Hematopoietic multipotent progenitor cell treated with erythropoietin and hydrocortisone succinate and interleukin-3 and kit ligand, for 15 days (in vitro differentiated cells): ENCODE data around the gene DROSHA.
"Not testable (repeated sequence)": the region's sequence is repeated elsewhere in the genome, so short reads cannot be mapped to it uniquely, and the experiment has no call there.

Experiments used
- DNase-seq: peaks from one replicate; pipeline ENCODE4 v3.0.0-alpha.2; 2015; ENCODE audit warnings: low spot score

DROSHA gene

GRCh38 chr5:31531888-31532547 lies at the start of gene DROSHA, which contains the start of gene C5orf22:
DROSHA (minus strand) TSS chr5:31532093; CDS start chr5:31529059, 3,034 bp downstream.
C5orf22 (plus strand) TSS chr5:31532301; CDS start chr5:31532393, 92 bp downstream.
- DNase-seq: peak; percentile 88

GRCh38 chr5:31579558-31579957 lies 47.7 kb upstream of the DROSHA start:
- DNase-seq: no peak

GRCh38 chr5:31577438-31577837 lies 45.5 kb upstream of the DROSHA start:
- no peak for DNase-seq

GRCh38 chr5:31574772-31575171 lies 42.9 kb upstream of the DROSHA start:
- no peak for DNase-seq

GRCh38 chr5:31573494-31574142 lies 41.7 kb upstream of the DROSHA start:
- no peak for DNase-seq

GRCh38 chr5:31569068-31569467 lies 37.2 kb upstream of the DROSHA start:
- DNase-seq: no peak

- DNase-seq: no peak
Observed at GRCh38 chr5:31568302-31568835, 36.5 kb upstream of the DROSHA start.

- DNase-seq: not testable (repeated sequence)
Observed at GRCh38 chr5:31566362-31566761, 34.5 kb upstream of the DROSHA start.

- no peak for DNase-seq
Observed at GRCh38 chr5:31563216-31563615, 31.3 kb upstream of the DROSHA start.

- DNase-seq: no peak
Observed at GRCh38 chr5:31561946-31562345, 30.1 kb upstream of the DROSHA start.

- no peak for DNase-seq
Observed at GRCh38 chr5:31559942-31560341, 28.0 kb upstream of the DROSHA start.

- DNase-seq: no peak
Observed at GRCh38 chr5:31556461-31556860, 24.6 kb upstream of the DROSHA start.

GRCh38 chr5:31554552-31554951 lies 22.7 kb upstream of the DROSHA start:
- DNase-seq: no peak

GRCh38 chr5:31553863-31554262 lies 22.0 kb upstream of the DROSHA start:
- DNase-seq: no peak

- DNase-seq: no peak
Observed at GRCh38 chr5:31551878-31552277, 20.0 kb upstream of the DROSHA start.

GRCh38 chr5:31549114-31549513 lies 17.2 kb upstream of the DROSHA start:
- DNase-seq: not testable (repeated sequence)

- DNase-seq: no peak
Observed at GRCh38 chr5:31537851-31538250, 6.0 kb upstream of the DROSHA start.

- DNase-seq: no peak
Observed at GRCh38 chr5:31537349-31537748, 5.5 kb upstream of the DROSHA start.

GRCh38 chr5:31536873-31537272 lies 5.0 kb upstream of the DROSHA start:
- no peak for DNase-seq

- no peak for DNase-seq
Observed at GRCh38 chr5:31534527-31535046, 2.7 kb upstream of the DROSHA start.

- peak; percentile 3 for DNase-seq
Observed at GRCh38 chr5:31531543-31531887, 378 bp downstream of the DROSHA start.

- no peak for DNase-seq
Observed at GRCh38 chr5:31530541-31531265, 1.2 kb downstream of the DROSHA start.

- DNase-seq: no peak
Observed at GRCh38 chr5:31523041-31523440, 8.9 kb downstream of the DROSHA start.
